ENCODE data around the gene CHGA.

DNA sequence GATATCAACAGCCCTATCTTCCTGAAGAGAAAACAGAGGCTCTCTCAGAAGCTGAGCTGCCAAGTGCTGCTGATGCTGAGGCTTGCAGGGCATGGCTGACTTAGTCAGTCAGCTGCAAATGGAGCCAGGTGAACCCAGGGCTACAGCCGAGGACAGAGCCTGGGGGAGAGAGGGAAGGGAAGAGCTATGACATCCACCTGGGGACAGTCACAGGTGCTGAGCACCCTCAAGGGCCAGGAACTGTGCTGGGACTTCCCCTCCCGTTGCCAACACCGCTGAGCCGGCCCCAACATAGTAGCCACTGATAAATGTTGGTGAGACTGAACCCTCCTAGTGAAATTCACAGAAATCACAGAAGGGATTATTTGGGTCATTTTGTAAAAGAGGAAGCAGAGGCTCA is 6.7 kb upstream of the CHGA start:
- no peak for TF ChIP-seq CREB1 (IDR thresholded peaks at IDR 0.05)
- TF ChIP-seq SIN3A (conservative IDR thresholded peaks at IDR 0.05 in 1 of 2, IDR thresholded peaks at IDR 0.05 in 1 of 2; ENCODE audit: low read depth in 1 of 2, low read length in 2 of 2), result no peak
- TF ChIP-seq, protein P1, sequence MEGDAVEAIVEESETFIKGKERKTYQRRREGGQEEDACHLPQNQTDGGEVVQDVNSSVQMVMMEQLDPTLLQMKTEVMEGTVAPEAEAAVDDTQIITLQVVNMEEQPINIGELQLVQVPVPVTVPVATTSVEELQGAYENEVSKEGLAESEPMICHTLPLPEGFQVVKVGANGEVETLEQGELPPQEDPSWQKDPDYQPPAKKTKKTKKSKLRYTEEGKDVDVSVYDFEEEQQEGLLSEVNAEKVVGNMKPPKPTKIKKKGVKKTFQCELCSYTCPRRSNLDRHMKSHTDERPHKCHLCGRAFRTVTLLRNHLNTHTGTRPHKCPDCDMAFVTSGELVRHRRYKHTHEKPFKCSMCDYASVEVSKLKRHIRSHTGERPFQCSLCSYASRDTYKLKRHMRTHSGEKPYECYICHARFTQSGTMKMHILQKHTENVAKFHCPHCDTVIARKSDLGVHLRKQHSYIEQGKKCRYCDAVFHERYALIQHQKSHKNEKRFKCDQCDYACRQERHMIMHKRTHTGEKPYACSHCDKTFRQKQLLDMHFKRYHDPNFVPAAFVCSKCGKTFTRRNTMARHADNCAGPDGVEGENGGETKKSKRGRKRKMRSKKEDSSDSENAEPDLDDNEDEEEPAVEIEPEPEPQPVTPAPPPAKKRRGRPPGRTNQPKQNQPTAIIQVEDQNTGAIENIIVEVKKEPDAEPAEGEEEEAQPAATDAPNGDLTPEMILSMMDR (IDR thresholded peaks at IDR 0.05; ENCODE audit: control extremely low read depth in 1 of 3, insufficient read depth in 1 of 3, low read depth in 1 of 3, low read length in 3 of 3), result no peak
- no peak for TF ChIP-seq POLR2A (IDR thresholded peaks at IDR 0.05; ENCODE audit: control extremely low read depth in 1 of 2, low read depth in 2 of 2, low read length in 2 of 2)
- TF ChIP-seq TEAD4 (IDR thresholded peaks at IDR 0.05; ENCODE audit: low read depth, low read length), result no peak
- no peak for TF ChIP-seq NANOG (IDR thresholded peaks at IDR 0.05; ENCODE audit: insufficient read depth, low read depth, low read length, poor library complexity, severe bottlenecking)
- TF ChIP-seq PHF8 (conservative IDR thresholded peaks at IDR 0.05; ENCODE audit: low read depth, low read length), result no peak
- no peak for TF ChIP-seq TAF1 (IDR thresholded peaks at IDR 0.05; ENCODE audit: low read depth, low read length)
- TF ChIP-seq RXRA (IDR thresholded peaks at IDR 0.05; ENCODE audit: insufficient read depth, low read depth, low read length), result no peak
- no peak for TF ChIP-seq EZH2 (IDR thresholded peaks at IDR 0.05; ENCODE audit: low read depth, low read length, severe bottlenecking)
- TF ChIP-seq NRF1 (IDR thresholded peaks at IDR 0.05; ENCODE audit: low read depth, low read length), result no peak

Measured in H1 (cell line).